ENCODE data around the gene S100PBP. TPM values are rescaled to one million over a fixed set of nuclear protein-coding genes. Genes with fewer than 3 reads are reported as not detected.
A peak's percentile ranks its signal among the peaks of the same experiment; 100 is the strongest.

S100PBP gene
- total and polyA plus RNA-seq, 3 donors from 2014 or later = 99.7 to 133 (median 120) TPM

DNA sequence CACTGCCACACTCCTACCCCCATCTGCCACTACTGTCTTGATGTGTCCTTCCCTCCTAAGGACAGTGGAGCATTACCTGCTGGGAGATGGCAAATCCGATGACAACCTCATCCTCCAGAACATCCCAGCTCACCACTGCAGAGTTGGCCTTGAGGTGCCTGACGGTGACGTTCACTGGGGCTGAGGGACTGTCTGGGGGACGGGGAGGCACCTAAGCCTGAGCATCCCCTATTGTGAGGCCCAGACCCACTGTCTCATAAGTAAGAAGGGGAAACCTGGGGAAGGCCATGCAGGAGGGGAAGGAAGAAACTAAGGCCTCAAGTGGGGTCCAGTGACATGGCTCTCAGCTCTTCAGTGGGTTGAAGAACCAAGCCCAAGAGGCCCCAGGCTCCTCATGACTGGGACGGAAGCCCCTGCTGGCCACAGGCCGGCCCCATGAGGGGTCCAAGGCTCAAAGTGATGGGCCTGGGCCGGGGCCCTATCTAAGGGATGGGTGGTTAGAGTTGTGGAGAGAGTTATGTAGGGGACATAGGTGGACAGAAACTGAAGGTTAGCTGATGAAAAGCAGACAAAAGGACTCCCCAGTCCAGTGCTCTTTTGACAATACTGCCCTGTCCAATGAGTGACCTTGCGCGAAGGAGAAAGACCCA, 51.5 kb downstream of the S100PBP start:
- intact Hi-C loops (cut with DNase I; ENCODE audit: low total_unique reads) = no loop called here
- 88 to 89% methylated on average over 9 of the region's 9 CpGs for WGBS, 2 donors
- H3K36me3 ChIP-seq (ENCODE audit: low read depth, missing control alignments) = no peaks in the 10 kb centered on the region
- H3K27ac ChIP-seq = no peak overlapping the region
- TF ChIP-seq POLR2A (IDR thresholded peaks at IDR 0.05) = no peak
- TF ChIP-seq, protein P1, sequence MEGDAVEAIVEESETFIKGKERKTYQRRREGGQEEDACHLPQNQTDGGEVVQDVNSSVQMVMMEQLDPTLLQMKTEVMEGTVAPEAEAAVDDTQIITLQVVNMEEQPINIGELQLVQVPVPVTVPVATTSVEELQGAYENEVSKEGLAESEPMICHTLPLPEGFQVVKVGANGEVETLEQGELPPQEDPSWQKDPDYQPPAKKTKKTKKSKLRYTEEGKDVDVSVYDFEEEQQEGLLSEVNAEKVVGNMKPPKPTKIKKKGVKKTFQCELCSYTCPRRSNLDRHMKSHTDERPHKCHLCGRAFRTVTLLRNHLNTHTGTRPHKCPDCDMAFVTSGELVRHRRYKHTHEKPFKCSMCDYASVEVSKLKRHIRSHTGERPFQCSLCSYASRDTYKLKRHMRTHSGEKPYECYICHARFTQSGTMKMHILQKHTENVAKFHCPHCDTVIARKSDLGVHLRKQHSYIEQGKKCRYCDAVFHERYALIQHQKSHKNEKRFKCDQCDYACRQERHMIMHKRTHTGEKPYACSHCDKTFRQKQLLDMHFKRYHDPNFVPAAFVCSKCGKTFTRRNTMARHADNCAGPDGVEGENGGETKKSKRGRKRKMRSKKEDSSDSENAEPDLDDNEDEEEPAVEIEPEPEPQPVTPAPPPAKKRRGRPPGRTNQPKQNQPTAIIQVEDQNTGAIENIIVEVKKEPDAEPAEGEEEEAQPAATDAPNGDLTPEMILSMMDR (IDR thresholded peaks at IDR 0.05) = no peak
- H3K4me3 ChIP-seq = no peak overlapping the region
- H3K27me3 ChIP-seq = no peaks in the 10 kb centered on the region
- peak; percentile 8 for DNase-seq
- peaks cover 42% of the 10 kb centered on the region for H3K4me1 ChIP-seq
- no peaks in the 10 kb centered on the region for H3K9me3 ChIP-seq

DNA sequence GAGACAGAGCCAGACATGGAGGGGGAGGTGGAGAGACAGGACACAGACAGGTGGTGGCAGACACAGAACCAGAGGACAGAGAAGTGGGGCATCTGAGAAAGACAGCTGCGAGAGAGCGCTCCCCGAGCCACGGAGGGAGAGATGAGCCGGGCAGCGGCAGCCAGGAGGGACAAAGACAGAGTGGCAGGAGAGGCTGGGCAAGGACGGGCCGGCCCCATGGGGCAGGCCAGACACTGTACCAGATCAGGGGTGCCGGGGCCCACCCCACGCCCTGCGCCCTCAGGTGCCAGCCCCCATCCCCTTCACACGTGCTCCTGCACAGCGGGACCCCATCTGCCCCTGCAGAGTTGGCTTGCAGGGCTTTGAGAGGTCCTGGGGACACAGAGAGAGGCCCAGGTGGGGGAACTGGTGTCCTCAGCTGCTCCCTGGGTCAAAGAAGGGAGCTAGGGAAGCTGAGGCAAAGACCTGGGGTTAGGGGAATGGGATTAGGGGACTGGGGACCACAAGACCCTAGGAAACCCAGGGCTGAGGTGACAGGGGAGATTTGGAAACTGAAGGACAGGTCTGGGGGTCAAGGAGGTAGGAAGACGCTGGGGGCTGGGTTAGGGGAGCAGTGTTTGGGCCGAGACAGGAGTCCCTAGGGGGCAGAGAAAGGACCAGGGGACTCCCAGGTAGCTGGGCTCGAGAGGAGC, 52.6 kb downstream of the S100PBP start:
- Histone ChIP-seq H3K27me3 (no peaks in the 10 kb centered on the region), H3K4me1 (peaks cover 38% of the 10 kb centered on the region), H3K4me3 (peak overlapping the region; percentile 37 to 38), H3K9me3 (no peaks in the 10 kb centered on the region), H3K27ac (no peak overlapping the region), H3K36me3 (ENCODE audit: low read depth, missing control alignments) (no peaks in the 10 kb centered on the region)
- peak; percentile 14 for DNase-seq
- WGBS, 2 donors = 46% methylated on average over 13 to 16 of the region's 16 CpGs
- intact Hi-C loops (cut with DNase I; ENCODE audit: low total_unique reads) = loop anchor here (10.0 kb wide), 1 partner anchor 85 kb away; no protein-coding TSS in a partner anchor
- TF ChIP-seq, protein P1 (IDR thresholded peaks at IDR 0.05) = no peak
- TF ChIP-seq POLR2A (IDR thresholded peaks at IDR 0.05) = no peak

DNA sequence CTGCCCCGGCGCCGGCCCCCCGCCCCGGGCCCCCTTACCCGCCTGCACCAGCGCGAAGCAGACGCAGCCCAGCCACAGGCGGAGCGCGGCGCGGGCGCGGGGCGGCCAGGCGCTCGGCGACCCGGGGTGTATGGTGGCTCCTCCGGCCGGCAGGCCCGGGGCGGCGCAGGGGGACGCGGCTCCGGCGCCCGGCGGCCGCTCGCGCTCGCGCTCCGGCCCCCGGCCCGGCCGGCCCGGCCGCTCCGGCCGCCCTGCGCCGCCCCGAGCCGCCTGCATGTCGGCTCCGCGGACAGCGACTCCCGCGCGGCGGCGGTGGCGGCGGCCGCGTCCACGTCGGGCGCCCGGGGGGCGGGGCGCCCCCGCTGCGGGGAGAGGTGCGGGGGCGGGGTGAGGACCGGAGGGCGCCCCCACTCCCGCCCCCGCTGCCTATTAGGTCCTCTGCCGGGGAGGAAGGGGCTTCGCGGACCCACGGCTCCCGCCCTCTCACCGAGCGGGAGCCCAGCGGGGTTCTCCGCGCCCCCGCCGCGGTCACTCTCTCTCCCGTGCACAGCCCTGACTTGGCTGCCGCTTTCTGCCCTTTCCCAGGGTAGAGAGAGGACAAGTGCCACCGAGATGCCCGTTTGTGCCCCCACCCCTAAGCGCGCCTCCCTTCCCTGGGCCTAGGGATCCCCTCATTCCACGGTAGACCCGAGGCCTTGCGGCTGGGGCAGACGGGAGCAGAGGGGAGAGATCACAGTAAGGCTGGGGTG, 53.3 kb downstream of the S100PBP start, which contains the start of gene FNDC5:
FNDC5 (minus strand) TSS at position 298 of the 749 bp plus-strand sequence.
- Histone ChIP-seq H3K36me3 (ENCODE audit: low read depth, missing control alignments) (no peaks in the 10 kb centered on the region), H3K27ac (no peak within 1 kb of the TSS), H3K4me1 (peaks cover 31% of the 10 kb centered on the region), H3K9me3 (no peaks in the 10 kb centered on the region), H3K27me3 (no peaks in the 10 kb centered on the region), H3K4me3 (peak within 1 kb of the TSS; percentile 51)
- WGBS, 2 donors = 1 to 5% methylated on average over 11 to 67 of the region's 99 CpGs
- intact Hi-C loops (cut with DNase I; ENCODE audit: low total_unique reads) = loop anchor here (10.0 kb wide), 1 partner anchor 86 kb away; no protein-coding TSS in a partner anchor
- TF ChIP-seq, protein P1 (IDR thresholded peaks at IDR 0.05) = no peak
- TF ChIP-seq POLR2A (IDR thresholded peaks at IDR 0.05) = no peak
- DNase-seq = peak; percentile 14

DNA sequence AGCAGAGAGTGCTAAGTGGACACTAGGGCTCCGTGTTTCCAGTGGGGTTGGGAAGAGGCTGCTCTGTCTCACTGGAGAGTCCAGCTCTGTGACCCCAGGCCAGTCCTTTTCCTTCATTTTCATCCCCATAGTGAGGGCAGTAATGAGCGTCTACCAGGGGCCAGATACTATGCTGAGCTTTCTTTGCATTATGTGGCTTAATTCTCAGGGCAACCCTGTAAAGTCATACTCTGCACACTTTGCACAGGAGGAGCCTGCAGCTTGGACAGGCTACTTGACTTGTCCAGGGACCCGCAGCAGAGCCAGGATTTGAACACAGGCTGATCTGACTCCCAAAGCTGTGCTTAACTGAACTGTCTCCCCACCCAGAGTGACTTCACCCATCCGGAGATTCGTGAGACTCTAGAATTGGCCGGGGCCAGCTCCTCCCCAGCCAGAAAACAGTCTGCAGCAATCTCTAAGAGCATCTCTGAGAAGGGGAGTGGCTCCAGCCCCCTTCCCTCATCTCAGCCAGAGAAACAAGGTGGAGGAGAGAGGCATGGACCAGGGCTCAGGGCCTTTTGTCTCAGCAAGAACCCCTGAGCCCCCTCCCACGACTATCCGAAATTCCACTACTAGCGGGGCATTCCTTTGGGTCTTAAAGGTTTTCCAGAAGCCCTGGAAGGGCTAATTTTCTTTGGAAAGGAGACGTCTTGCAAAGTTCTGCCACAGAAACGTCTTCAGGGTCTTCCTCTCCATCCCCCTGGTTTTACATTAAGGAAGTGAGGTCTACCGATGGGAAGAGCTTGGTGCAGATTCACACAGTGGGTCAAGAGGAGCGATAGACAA, 54.1 kb downstream of the S100PBP start:
- Histone ChIP-seq H3K4me1 (peaks cover 26% of the 10 kb centered on the region), H3K27ac (no peak overlapping the region), H3K4me3 (peak overlapping the region; percentile 51), H3K36me3 (ENCODE audit: low read depth, missing control alignments) (no peaks in the 10 kb centered on the region), H3K27me3 (no peaks in the 10 kb centered on the region), H3K9me3 (no peaks in the 10 kb centered on the region)
- peak; percentile 15 for DNase-seq
- WGBS, 2 donors = 23 to 32% methylated on average over 7 to 13 of the region's 13 CpGs
- intact Hi-C loops (cut with DNase I; ENCODE audit: low total_unique reads) = loop anchor here (10.0 kb wide), 1 partner anchor 87 kb away; no protein-coding TSS in a partner anchor
- no peak for TF ChIP-seq POLR2A (IDR thresholded peaks at IDR 0.05)
- TF ChIP-seq, protein P1 (IDR thresholded peaks at IDR 0.05) = no peak

Data from testis (tissue), 3 donors.